Right lung (tissue), 5 donors: ENCODE results near the gene TBXAS1. TPM values are rescaled to one million over a fixed set of nuclear protein-coding genes. Genes with fewer than 3 reads are reported as not detected.

Source experiments
- DNase-seq, 2 donors: peaks; one replicate each; pipeline ENCODE4 v3.0.0-alpha.2; 2013
- polyA plus RNA-seq, 5 donors: library from polyadenylated mRNA; unstranded; fragments of 120-200 nt; gene quantifications; one replicate each; pipeline versions ENCODE4 v1.2.1 to v1.2.3, GENCODE V29; 2013; ENCODE audit warnings: inconsistent platforms in 1 of 5, low replicate concordance in 1 of 5; ENCODE audit not compliant: insufficient read length in 5 of 5, insufficient read depth in 1 of 5

Gene TBXAS1
- polyA plus RNA-seq, 5 donors, result 6.9 to 9.8 (median 9.0) TPM

DNA sequence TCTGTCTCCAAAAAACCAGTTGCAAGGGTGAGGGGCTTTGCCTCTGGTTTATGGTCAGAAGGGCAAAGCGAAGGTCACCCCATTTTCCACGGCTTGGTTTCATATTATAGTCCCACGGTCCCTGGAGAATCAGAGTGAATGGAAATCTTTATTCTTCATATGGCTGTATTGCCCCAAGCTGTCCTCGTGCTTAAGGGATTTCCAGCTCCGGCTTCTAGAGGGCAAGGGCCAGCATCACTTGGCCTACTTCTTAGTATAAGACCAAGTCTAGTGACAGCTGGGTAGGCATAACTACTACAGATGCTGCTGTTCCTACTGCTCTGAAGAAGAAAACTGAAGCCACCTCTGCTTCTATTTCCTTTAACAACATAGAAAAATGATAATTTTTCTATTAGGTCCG, 170.5 kb downstream of the TBXAS1 start:
- DNase-seq, result no peak

DNA sequence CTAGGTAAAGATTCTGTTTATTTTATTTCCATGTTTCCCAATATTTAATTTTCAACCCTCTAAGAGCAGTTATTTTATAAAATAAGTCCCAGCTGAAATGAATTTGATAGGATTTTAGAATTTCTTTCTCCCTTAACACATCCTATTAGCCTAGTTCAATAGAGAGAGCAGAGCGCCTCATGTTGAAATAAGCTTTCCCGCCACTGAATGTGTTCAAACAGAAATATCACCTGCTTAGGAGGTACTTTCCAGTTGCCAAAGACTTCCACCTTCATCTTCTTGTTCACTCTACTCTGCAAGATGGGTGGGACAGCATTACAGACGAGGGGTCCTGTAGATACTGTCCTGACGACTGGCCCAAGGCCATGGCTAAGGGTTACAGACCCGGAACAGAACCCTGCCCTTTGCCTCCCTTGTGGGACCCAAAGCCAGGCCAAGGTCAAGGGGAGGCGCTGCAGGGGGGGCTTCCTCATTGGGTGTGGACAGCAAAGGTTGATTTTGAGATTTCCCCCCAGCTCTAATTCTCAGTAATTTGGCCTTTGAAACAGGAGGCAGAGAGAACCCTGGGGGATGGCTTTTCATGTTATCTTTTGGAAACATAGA, 171.7 kb downstream of the TBXAS1 start:
- DNase-seq, result no peak

DNA sequence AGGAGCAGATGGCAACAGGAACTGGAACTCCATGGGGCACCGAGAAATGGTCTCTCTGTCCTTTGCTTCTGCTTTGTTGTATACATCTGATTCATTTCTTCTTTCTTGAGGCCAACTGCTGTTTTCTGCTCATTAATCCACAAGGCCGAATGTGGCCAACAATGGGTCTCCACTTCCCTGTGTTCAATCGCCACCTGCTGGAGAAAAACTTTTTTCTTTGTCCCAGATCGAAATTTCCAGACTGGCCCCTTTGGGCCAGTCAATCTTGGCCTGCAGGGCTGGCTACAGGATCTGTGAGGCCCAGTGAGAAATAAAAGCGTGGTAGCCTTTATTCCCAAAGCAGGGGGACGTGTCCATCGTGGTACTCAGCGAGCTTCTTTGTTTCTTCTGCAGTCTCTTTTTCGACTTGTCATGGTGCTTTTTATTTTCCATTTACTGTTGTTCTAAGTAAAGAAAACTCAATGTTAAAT, 174.9 kb downstream of the TBXAS1 start:
- DNase-seq, result no peak

DNA sequence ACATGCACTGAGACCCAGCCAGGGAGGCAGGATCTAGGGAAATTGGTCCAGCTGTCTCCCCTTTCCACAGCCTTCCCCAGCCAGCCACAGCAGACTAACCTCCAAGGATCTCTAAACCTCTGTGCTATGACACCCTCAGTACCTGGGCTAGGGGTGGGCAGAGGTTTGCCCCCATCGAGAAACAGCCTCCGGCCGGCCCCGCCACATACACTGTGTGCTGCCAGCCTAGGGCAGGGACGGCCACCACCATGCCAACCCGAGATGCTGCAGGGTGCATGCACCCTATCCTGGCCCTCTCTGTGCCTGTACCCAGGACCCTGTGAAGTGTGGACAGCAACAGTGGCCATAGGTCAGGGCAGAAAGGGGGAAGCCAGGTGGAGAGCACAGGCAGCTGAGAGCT, 175.6 kb downstream of the TBXAS1 start:
- DNase-seq, result no peak

DNA sequence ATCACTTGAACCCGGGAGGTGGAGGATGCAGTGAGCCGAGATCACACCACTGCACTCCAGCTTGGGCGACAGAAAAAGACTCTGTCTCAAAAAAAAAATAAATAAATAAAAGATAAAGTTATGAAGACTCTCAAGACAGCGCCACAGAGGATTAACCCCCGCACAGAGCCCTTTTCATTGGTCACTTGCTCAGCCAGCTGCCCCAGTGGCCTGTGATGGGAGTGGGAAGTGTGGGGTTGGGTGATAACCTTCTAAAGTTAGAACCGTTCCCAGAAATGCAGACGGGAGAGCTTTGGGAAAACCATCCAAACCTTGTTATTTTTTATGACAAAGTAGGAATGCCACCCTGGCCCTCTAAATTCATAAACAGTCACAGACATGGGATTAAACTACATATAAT, 176.3 kb downstream of the TBXAS1 start:
- no peak for DNase-seq

DNA sequence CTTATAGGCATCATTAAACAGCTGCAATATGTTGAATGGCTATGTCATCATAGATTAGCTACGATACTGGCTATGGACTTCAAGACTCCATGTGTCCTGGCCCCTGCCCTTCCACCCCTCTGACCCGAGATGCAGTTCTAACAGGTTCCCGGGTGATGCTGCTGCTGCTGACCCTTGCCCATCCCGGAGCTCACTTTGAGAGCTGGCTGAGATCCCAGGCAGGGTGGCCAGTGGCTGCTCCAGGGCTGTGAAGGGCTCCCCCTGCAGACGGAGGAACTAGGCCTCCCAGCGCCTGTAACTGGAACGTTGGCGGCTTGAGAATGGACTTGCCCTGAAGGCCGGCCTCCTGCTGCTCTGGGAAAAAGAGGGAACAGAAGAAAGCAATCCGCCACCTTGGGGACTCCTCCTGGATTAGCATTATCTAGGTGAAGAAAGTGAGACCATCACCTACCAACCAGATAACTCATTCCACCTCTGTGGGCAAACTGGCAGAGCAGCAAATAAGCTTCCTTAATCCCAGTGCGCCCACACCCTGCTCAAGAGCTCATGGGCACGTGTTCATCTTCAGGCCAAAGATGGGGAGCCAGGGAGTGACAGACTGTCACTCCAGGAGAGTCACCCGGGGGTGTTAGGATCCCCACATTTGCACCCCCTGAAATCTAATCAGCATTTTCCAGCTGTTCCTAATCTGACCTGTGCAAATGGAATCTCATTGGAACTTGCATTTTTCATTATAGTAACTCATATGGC, 176.9 kb downstream of the TBXAS1 start:
- no peak for DNase-seq

DNA sequence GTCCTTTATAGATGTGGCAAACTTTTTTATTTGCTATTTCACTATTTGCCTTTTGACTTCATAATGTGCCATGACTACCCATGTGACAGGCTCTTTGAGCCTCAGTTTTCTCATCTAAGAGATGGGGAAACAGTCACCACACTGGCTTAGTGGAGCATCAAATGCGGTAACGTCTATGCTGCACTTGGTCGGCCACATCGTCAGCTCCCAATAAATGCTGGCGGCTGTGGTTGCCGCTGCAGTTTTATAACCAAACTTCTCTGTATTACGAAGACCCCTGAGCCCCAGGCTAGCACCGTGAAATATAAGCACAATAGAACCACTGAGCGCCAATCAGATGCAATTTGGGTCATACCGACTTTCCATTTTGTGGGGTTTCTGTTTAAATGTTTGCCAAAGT, 177.5 kb downstream of the TBXAS1 start:
- no peak for DNase-seq

DNA sequence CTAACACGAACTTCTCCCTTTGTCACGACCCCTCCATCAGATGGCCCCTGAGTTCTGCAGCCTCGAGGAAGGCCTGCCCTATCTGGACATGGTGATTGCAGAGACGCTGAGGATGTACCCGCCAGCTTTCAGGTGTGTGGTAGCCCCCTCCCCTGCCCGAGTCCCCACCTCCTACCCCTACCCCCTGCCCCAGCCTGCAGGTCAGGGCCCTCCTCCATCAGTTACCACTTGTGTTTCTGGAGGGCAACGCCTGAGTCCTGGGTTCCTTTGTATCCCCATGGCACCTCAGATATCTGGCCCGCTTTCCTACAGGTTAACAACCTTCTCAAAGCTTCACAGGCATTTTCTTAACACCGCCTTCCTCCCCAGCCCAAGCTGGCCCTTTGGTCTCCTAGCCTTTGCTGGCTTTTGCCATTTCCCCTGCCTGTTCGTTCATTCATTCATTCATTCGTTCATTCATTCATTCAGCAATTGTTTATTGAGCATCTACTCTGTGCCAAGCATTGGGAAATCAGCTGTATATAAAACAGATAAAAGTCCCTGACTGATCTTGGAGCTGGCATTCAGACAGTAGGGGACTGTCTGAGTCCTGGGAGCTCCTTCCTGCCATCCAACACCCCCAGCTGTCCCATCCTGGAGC, 178.1 kb downstream of the TBXAS1 start:
- no peak for DNase-seq

DNA sequence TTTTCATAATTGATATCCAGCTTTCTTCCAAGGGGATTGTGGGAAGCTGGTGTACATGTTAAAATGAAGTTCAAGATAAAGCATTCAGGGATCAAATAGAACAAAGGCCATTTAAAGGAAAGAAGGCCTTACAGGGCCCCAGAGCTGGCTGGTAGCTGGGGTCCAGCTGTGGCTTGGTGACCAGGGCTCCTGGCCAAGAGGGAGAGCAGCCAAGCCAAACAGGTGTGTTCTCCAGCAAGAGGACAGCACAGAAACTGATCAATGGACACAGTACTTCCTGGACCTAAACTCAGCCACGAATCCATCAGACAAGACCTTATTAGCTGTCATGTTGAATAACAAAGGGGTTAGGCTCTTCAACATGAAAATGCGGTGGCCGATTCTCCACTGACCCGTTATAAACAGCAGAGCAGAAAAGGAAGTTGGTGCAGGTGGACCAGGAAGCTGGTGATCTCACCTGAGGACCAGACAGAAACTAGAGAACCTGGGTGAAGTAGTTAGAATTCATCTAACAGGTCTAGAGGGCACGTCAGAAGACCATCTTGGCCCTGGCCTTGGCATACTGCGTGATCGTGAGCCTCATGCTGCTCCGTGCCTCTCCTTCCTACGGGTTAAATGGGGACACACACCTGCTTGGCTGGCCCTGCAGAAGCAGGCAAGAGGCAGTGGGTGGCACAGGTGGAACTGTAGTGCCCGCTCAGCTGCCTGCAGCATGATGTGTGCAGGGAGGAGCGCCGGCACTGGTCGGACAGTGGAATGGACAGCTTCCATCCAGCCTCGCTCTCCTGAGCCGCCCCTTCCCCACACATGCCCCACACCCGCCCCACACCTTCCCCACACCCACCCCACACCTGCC, 179.9 kb downstream of the TBXAS1 start:
- DNase-seq, result no peak

DNA sequence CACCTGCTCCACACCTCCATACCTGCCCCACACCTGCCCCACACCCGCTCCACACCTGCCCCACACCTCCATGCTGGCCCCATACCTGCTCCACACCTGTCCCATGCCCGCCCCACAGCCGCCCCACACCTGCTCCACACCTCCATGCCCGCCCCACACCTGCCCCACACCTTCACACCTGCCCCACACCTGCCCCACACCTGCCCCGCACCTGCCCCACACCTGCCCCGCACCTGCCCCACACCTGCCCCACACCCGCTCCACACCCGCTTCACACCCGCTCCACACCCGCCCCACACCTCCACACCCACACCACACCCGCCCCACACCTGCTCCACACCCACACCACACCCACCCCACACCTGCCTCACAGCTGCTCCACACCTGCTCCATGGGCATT, 180.7 kb downstream of the TBXAS1 start:
- no peak for DNase-seq

DNA sequence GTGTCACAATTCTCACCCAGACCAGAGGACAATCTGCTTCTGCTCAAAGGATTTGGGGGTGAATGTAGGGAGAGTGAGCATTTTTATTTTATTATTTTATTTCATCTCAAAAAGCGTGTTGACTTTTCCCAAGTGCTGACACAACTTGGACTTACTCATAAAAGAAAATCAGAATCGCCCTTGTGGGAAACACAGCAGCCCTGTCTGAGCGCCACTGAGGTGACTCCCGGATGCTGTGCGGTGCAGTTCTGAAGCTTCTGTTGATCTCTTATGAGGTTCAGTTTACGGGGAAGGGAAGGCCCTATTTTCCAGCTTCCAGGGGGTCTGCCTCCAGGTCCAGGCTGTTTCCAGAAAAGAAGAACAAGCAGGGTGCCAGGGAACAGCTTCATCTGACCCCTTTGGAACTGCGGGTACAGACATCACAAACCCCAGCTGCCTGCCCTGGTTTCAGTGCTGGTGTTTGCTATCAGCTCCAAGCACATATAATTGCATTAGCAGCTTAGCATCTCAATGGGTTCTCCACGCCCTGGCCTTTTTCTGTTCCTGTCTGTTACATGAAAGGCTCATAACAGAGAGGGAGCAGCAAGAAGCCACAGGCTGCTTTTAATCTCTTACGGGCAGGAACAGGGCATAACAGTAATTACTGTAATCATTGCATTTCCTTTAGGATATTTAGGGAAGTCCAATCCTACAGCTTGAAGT, 181.3 kb downstream of the TBXAS1 start:
- no peak for DNase-seq

DNA sequence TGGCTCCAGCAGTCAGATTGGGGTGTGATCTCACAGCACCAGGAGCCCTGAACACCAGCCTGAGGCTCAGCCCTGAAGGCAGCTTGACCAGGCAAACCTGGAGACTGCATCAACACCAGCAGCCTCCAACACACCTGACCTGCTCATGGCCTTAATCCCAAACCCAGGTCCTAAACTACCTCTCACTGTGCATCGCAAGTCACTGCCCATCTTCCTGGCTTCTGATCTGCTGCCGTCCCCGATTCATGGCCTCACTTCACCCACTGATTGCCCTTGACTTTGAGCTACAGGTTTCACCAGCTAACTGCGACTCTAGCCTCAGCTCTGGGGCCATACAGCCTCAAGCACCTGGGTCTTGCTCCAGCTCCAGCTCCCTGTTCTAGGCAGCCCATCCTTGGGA, 184.6 kb downstream of the TBXAS1 start:
- DNase-seq, result no peak

DNA sequence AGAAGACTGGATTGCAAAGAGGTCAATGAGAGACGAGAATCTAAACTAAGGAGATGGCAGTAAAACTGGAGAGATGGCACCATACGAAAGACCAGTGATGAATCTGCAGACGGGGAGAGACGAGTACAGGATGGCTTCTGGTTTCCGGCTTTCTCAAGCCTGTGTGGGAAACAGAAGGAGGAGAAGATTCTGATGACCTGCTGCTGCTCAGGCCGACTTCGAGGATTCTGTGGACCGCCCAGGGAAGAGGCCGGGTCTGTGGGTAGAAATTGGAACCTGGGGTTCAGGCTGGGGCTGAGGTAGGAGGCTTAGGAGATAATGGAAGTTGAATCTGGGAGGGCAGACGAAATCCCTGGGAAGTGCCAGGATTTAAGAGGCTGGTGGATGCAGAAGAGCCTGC, 185.1 kb downstream of the TBXAS1 start:
- DNase-seq, result no peak

DNA sequence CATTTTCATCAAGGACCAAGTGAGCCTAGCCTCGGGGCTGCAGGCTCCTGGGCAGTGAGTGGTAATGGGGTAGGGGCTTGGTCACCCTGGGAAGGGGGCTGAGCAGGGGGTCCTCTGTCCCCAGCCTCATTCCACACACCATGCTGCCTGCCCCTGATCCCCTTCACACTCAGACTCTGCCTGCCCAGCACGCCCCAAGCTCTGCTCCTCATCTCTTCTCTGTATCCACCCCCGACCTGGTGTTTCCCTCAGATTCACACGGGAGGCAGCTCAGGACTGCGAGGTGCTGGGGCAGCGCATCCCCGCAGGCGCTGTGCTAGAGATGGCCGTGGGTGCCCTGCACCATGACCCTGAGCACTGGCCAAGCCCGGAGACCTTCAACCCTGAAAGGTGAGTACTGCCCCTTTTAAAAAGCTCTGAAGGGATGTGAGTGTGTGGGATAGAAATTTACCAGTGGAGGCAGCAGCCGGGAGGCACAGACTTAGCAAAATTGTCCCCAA, 186.5 kb downstream of the TBXAS1 start:
- DNase-seq, result no peak

DNA sequence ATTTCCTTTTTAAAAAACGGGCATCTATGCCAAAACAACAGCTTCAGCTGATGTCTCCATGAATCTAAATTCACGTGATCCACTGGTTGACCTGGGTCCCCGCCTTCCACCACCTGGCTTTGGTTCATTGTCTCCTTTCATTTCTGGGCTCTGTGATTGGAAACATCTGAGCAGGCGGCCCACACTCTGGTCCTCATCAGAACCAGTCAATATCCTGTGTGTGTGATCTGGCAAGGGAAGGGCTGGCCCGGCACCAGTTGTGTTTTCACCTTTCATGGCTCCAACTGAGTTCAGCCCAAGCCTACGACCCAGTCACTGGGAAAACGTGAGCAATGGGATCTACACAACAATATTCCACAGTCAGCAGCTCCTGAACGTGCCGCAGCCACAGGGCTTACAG, 187.5 kb downstream of the TBXAS1 start:
- DNase-seq, result no peak

DNA sequence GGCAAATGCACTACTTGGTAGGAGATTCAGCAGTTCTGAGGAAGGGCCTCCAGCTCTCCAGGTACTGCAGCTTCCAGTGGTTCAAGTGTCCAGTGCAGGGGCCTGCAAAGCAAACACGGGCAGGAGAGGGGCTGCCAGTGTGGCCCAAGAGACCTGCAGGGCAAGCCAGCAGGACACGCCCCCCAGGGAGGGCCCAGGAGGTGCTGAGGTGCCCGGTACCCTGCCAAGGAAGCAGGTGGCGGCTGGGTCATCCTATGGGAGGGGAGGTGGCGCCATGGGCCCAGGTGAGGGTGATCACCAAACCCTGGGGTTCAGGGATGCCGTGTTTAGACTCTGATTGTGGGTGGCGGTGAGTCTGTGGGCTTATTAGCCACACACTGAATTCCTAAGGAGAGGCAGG, 188.0 kb downstream of the TBXAS1 start:
- DNase-seq, result no peak

DNA sequence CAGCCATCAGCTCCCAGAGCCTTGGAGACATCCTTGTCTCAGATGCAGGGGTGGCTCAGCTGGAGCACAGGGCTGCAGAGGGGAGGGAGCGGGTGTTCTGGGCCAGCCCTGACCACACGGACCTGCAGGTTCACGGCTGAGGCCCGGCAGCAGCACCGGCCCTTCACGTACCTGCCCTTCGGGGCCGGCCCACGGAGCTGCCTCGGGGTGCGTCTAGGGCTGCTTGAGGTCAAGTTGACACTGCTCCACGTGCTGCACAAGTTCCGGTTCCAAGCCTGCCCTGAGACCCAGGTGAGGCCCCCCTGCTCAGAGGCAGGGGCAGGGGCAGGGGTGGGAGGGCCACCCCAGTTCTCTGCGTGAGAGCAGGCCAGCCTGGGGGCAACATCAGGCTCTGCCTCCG, 188.5 kb downstream of the TBXAS1 start:
- DNase-seq, result no peak

DNA sequence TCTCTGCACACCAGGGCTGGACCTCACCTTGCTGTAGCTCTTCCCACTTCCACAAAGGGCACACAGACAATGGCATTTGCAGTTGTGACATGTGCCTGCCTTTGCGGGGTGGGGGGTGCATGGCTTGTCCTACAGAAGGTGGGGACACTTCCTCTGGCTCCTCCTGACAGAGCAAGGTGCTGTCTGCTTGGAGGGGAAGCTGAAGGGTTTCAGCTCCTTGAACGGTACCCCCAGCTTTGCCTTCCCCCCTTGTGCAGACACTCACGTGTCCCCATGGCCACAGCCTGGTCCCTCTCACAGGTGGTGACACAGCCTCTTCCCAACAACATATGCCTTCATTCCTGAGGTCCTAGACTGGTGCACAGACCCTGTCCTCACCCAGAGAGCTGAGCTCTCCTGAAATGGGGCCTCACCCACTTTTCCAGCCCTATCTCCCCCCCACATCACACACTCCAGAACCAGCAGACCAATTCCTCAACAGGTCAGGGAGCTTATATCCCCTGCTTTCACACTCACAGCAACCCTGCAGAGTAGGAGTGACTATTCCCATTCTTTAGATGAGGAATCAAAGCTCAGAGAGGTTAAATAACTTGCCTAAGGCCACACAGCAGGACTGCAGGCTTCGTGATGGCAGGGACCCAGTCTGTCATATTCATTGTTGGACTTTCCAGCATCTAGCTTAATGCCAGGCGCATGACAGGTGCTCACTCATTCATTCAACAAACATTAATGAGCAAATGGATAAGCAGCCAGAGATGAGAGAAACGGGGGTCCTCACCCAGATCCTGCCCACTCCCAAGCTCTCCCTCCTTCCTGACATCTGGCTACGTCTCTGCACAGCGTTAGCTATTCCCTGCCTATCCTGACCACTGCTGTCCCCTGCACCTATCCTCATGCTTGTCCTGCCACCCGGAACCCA, 189.3 kb downstream of the TBXAS1 start:
- no peak for DNase-seq

DNA sequence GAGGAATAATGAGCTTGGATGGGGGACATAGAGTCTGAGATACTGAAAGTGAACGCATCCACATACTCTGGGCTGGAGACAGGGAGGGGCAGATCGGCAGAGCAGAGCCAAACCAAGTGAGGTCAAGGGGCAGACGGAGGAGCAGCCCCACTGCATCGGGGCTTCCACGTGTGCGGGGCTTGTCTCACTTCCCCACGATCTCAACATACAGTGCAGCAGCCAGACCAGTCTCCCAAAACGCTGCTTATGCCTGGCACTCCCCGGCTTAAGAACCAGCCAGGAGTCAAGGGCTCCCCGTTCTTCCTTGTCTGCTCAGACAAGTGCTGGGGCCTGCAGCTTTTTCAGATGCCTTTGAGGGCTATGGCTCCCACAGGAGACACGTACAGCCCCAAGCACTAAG, 190.1 kb downstream of the TBXAS1 start:
- no peak for DNase-seq

DNA sequence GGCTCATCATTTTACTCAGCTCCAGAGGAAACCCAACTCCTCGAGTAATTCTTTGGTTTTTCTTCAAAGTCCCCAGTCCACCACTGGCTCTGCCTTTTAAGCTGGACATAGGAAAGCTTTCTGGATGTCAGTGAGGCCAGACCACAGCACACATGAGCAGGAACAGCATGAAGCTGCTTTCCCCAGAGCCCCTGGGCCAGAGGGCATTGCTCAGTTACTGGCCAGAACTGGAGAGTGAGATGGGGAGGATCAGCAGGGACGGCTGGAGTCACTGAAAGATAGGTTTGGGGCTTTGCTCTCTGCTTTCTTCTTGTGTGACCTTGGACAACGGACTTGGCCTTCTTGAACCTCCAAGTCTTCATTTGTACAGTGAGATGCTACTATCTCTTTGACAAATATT, 190.5 kb downstream of the TBXAS1 start:
- DNase-seq, result no peak
